Measurements from ENCODE around the gene DNAJC21.

DNAJC21 gene

DNA sequence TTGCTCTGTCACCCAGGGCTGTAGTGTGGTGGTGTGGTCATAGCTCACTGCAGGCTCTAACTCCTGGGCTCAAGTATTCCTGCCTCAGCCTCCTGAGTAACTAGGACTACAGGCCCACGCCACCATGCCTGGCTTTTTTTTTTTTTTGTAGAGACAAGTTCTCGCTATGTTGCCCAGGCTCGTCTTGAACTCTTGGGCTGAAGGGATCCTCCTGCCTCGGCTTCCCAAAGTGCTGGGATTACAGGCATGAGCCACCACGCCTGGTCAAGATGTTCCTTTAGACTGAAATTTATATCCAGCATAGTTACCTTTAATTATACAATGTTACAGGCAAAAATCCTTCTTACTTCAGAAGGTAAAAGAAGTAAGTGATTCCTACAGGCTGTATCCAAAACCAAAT lies 1.6 kb upstream of the DNAJC21 start:
- ChIA-PET CTCF (no interaction called here), POLR2A (interaction anchor here (3.6 kb wide), 1 partner anchor 12 kb away, joined by 41 read pairs; the partner anchor contains the start of genes BRIX1 and RAD1)
- TF ChIP-seq, protein P1, sequence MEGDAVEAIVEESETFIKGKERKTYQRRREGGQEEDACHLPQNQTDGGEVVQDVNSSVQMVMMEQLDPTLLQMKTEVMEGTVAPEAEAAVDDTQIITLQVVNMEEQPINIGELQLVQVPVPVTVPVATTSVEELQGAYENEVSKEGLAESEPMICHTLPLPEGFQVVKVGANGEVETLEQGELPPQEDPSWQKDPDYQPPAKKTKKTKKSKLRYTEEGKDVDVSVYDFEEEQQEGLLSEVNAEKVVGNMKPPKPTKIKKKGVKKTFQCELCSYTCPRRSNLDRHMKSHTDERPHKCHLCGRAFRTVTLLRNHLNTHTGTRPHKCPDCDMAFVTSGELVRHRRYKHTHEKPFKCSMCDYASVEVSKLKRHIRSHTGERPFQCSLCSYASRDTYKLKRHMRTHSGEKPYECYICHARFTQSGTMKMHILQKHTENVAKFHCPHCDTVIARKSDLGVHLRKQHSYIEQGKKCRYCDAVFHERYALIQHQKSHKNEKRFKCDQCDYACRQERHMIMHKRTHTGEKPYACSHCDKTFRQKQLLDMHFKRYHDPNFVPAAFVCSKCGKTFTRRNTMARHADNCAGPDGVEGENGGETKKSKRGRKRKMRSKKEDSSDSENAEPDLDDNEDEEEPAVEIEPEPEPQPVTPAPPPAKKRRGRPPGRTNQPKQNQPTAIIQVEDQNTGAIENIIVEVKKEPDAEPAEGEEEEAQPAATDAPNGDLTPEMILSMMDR (IDR thresholded peaks at IDR 0.05; ENCODE audit: control extremely low read depth, extremely low read depth, low read depth, missing control alignments) = no peak
- no peak for DNase-seq (ENCODE audit: extremely low spot score)

DNA sequence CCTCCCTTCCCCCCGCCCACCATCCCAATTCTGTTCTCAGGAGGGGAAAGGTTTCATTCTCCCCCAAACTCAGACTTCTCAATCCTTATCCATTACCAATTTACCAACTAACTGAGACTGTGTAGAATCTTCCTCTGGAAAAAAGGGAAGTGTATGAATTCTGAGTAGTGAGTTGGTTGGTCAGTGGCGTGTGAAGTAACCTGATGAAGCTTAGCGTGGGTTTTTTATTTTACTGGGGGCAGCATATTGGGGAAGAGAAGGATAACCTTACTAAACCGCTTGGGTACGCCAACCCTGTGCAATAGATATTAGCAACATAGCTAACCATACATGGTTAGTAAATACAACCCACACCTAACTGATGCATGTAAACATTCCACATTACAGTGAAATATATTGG lies 1.1 kb upstream of the DNAJC21 start:
- no peak for DNase-seq (ENCODE audit: extremely low spot score)
- POLR2A ChIA-PET = interaction anchor here (3.6 kb wide), 1 partner anchor 12 kb away, joined by 41 read pairs; the partner anchor contains the start of genes BRIX1 and RAD1
- CTCF ChIA-PET = interaction anchor here (2.2 kb wide), 1 partner anchor 12 kb away, joined by 25 read pairs; the partner anchor contains the start of genes BRIX1 and RAD1
- TF ChIP-seq, protein P1 (IDR thresholded peaks at IDR 0.05; ENCODE audit: control extremely low read depth, extremely low read depth, low read depth, missing control alignments) = no peak

DNA sequence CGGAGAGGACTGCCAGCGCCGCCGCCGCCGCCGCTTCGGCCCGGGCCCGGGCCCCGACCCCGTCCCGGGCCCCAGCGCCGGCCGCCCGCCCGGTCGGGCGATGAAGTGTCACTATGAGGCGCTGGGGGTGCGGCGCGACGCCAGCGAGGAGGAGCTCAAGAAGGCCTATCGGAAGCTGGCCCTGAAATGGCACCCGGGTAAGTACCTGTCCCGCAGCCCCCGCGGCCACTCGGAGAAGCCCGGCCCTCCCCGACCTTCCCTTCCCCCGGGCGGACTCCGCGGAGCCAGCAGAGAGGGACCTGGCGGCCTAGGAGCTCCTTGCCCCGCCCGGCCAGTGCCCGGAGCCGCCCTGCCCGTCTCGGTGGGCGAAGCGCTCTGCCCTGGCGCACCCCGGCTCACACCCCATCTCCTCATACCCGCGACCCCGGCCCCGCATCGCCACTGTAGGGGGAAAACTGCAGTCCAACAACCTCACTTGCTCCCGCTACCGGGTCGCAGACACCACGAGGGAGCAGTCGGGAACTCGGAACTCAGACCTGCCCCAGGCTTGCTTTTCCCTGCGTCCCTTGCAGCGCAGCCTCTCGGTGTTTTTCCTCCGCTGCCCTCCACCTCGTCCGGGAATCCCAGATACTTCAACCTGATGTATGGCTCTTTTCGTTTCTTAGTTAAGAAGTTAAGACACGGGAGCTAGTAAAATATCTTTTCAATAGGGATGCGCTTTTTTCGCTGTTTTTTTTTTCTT lies 532 bp downstream of the DNAJC21 start:
- POLR2A ChIA-PET = interaction anchor here (0.7 to 3.6 kb wide), 6 partner anchors 9 to 74 kb away, joined by 3 to 41 read pairs (median 3); partner anchors contain the start of genes BRIX1 and RAD1
- peak; percentile 89 for DNase-seq (ENCODE audit: extremely low spot score)
- TF ChIP-seq, protein P1 (IDR thresholded peaks at IDR 0.05; ENCODE audit: control extremely low read depth, extremely low read depth, low read depth, missing control alignments) = no peak
- CTCF ChIA-PET = interaction anchor here (0.6 to 2.2 kb wide), 14 partner anchors 9 to 458 kb away, joined by 3 to 25 read pairs (median 3); partner anchors contain the start of genes BRIX1 and RAD1

DNA sequence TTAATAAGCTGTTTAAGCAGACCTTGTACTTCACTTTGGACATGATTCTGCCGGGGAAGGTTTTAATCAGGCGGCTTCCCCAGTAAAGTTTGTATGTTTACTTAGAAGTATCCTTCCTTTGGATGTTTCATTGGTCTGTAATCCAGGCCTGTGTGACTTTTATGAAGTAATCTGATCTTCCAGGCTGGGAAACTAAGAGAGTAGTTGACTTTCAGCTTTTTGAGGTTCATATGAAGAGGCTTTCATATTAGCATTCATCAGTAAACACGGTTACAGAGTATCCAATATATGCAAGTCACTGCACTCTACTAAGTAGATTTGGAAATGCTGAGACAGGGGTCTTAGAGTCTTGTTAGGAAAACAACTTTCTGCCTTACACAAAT lies 1.1 kb downstream of the DNAJC21 start:
- ChIA-PET POLR2A (interaction anchor here (0.7 to 3.6 kb wide), 5 partner anchors 8 to 73 kb away, joined by 3 to 41 read pairs (median 3); partner anchors contain the start of genes BRIX1 and RAD1), CTCF (interaction anchor here (0.9 to 2.2 kb wide), 6 partner anchors 15 to 430 kb away, joined by 3 to 25 read pairs (median 4); partner anchors contain the start of genes BRIX1 and RAD1)
- TF ChIP-seq, protein P1 (IDR thresholded peaks at IDR 0.05; ENCODE audit: control extremely low read depth, extremely low read depth, low read depth, missing control alignments) = no peak
- no peak for DNase-seq (ENCODE audit: extremely low spot score)

DNA sequence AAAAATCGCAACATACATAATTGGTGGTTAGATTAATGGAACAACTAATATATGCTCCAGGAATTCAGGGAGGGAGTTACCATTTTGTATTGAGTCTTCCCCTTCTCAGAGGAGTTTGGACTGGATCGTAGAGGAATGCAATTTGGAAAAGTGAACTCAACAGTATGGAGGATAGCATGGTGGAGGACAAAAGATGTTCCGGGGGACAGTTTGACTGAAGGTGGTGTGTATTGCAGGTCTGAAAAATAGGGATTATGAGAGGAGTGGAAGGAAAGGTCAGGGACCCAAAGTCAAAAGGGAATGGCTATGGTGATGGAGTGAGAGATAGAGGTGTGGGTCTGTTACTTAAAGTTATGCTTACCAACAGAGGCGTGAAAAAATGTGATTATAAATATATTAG lies 1.5 kb downstream of the DNAJC21 start:
- TF ChIP-seq, protein P1 (IDR thresholded peaks at IDR 0.05; ENCODE audit: control extremely low read depth, extremely low read depth, low read depth, missing control alignments) = no peak
- CTCF ChIA-PET = interaction anchor here (0.9 to 1.6 kb wide), 2 partner anchors 18 to 27 kb away, joined by 3 to 4 read pairs; no protein-coding TSS in a partner anchor
- POLR2A ChIA-PET = interaction anchor here (3.6 kb wide), 1 partner anchor 15 kb away, joined by 41 read pairs; the partner anchor contains the start of genes BRIX1 and RAD1
- no peak for DNase-seq (ENCODE audit: extremely low spot score)

DNA sequence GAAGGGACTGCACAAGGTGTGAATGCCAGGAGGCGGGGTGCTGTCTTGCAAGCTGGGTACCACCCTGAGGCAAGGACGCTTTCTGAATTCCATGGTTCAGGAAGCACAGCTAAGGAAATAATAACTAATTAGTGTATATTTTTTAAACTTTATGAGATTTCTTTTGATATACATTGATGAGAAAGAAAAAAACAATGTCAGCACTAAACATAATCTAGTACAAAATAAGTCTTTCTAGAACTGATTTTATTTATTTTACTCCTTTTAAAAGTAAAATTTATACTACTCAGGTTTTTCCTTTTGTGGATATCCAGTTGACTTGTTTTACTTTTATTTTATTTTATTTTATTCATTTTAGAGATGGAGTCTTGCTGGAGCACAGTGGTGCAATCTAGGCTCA lies 3.6 kb downstream of the DNAJC21 start:
- POLR2A ChIA-PET = no interaction called here
- TF ChIP-seq, protein P1 (IDR thresholded peaks at IDR 0.05; ENCODE audit: control extremely low read depth, extremely low read depth, low read depth, missing control alignments) = no peak
- DNase-seq (ENCODE audit: extremely low spot score) = no peak
- CTCF ChIA-PET = interaction anchor here (1.2 to 1.7 kb wide), 3 partner anchors 11 to 70 kb away, joined by 3 to 5 read pairs (median 5); no protein-coding TSS in a partner anchor

Data from GM10248 (cell line).